GM18867 (cell line): Measurements from ENCODE around the gene GRAMD4.
"Not testable (repeated sequence)": the region's sequence is repeated elsewhere in the genome, so short reads cannot be mapped to it uniquely, and the experiment has no call there.

ENCODE experiments used
- ATAC-seq: cut with Tn5 transposase; IDR thresholded peaks from one replicate; pipeline ENCODE4 v1.9.1; 2021; ENCODE audit warnings: mild to moderate bottlenecking, moderate library complexity; ENCODE audit not compliant: unreplicated experiment

The GRAMD4 gene

GRCh38 chr22:46634973-46635685, 14.9 kb downstream of the GRAMD4 start:
- ATAC-seq: not testable (repeated sequence)

GRCh38 chr22:46635756-46636155, 15.6 kb downstream of the GRAMD4 start:
- no peak for ATAC-seq

- ATAC-seq: no peak
These were observed 16.2 kb downstream of the GRAMD4 start for GRCh38 chr22:46636221-46637002.

GRCh38 chr22:46637711-46638600, 17.8 kb downstream of the GRAMD4 start:
- no peak for ATAC-seq

GRCh38 chr22:46638601-46639431, 18.6 kb downstream of the GRAMD4 start:
- ATAC-seq: no peak

- ATAC-seq: no peak
These were observed 19.7 kb downstream of the GRAMD4 start for GRCh38 chr22:46639843-46640242.

- no peak for ATAC-seq
These were observed 20.3 kb downstream of the GRAMD4 start for GRCh38 chr22:46640293-46641055.

GRCh38 chr22:46641811-46642266, 21.7 kb downstream of the GRAMD4 start:
- no peak for ATAC-seq

GRCh38 chr22:46642840-46643480, 22.8 kb downstream of the GRAMD4 start:
- ATAC-seq: not testable (repeated sequence)

- no peak for ATAC-seq
These were observed 26.5 kb downstream of the GRAMD4 start for GRCh38 chr22:46646531-46647215.

GRCh38 chr22:46648225-46648820, 28.1 kb downstream of the GRAMD4 start:
- not testable (repeated sequence) for ATAC-seq

GRCh38 chr22:46649141-46650077, 29.2 kb downstream of the GRAMD4 start:
- ATAC-seq: no peak

- ATAC-seq: no peak
These were observed 30.1 kb downstream of the GRAMD4 start for GRCh38 chr22:46650078-46650810.

GRCh38 chr22:46651316-46651715, 31.1 kb downstream of the GRAMD4 start:
- ATAC-seq: no peak

GRCh38 chr22:46652081-46652846, 32.1 kb downstream of the GRAMD4 start:
- ATAC-seq: no peak
